IPS-18c (cell line): ENCODE data around the gene SMIM26.
"Not testable (repeated sequence)": the region's sequence is repeated elsewhere in the genome, so short reads cannot be mapped to it uniquely, and the experiment has no call there.

ENCODE experiments used
- H3K4me3 ChIP-seq: 2 replicates; pipeline ENCODE4 v1.7.0; 2013; ENCODE audit warnings: low read depth, mild to moderate bottlenecking, low read length, moderate library complexity; ENCODE audit not compliant: insufficient read depth
- H3K9me3 ChIP-seq: one replicate; pipeline ENCODE4 v1.6.1; 2013; ENCODE audit warnings: mild to moderate bottlenecking, low read length, moderate library complexity; ENCODE audit not compliant: control insufficient read depth, insufficient read depth

SMIM26 gene, protein sequence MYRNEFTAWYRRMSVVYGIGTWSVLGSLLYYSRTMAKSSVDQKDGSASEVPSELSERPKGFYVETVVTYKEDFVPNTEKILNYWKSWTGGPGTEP

DNA sequence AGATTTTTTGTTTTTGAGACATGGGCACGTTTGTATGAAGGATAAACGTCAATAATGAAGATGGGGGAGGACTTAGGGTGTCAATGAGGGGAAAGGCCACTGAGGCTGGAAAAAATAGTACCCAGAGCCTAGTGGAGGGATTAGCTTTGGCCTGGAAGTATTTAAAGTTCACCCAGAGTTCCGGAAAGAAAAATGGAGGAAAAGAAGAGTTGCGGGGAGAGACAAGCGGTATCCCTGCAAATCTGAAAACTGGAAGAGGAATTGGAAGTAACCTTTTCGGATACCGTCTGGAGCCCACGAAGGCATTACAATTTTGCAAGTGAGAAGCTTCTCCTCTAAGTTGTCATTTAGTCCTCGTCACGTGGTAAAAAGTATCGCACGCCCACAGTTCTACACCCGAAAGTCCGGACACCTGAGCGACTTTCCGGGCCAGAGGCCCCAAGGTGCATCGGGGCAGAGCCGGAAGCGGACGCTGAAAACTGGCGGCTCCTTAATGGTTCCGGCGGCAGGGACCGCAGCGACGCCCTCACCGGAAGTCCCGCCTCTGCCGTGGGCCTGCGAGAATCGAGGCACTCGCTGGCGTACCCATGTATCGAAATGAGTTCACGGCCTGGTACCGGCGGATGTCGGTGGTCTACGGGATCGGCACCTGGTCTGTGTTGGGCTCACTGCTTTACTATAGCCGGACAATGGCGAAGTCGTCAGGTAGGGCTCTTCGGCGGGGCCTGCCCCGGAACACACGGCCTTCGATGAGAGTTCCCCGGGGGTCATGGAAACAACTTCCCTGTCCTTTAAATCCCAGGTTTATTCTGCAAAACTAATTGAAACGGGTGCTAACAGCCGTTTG is at the start of gene SMIM26:
Gene SMIM26 (plus strand): TSS at position 541 of the 847 bp plus-strand sequence. CDS start 47 bp downstream, at position 588.
- peak within 1 kb of the TSS; percentile 90 for H3K4me3 ChIP-seq
- no peaks in the 10 kb centered on the region for H3K9me3 ChIP-seq

DNA sequence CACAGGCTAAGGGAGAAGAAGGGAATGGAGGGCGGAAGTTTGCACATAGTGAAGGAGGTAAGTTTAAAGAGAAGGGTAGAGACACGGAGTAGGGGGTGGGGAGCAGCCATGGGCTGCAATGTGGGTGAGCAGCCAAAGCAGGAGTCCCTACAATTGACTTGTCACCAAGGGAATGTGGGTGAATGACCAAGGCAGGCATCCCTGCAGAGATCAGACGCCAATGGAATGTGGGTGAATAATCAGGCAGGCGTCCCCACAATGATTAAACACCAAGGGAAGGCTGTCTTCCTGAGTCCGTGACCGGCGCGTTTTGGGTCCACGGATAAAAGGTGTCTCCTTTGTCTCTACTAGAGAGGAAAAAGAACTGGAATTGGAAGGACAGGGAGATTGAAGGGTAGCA is 45.2 kb upstream of the SMIM26 start:
- H3K4me3 ChIP-seq, H3K9me3 ChIP-seq: not testable (repeated sequence)

DNA sequence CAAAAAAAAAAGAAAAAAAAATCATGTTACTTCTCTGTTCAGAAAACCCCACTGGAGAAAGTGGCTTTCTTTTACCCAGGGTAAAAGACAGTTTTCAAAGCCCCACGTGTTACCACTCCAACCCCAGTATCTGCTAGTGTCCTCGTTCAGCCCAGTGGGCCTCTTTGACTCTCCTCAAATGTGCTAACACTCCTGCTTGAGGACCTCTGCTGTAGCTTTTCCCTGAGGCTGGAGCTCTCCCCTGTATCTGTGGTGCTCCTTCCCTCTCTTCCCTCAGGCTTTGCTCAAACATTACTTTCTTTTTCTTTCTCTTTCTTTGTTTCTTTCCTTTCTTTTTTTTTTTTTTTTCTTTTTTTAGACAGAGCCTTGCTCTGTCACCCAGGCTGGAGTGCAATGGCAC is 44.2 kb upstream of the SMIM26 start:
- no peaks in the 10 kb centered on the region for H3K9me3 ChIP-seq
- H3K4me3 ChIP-seq = no peak overlapping the region

DNA sequence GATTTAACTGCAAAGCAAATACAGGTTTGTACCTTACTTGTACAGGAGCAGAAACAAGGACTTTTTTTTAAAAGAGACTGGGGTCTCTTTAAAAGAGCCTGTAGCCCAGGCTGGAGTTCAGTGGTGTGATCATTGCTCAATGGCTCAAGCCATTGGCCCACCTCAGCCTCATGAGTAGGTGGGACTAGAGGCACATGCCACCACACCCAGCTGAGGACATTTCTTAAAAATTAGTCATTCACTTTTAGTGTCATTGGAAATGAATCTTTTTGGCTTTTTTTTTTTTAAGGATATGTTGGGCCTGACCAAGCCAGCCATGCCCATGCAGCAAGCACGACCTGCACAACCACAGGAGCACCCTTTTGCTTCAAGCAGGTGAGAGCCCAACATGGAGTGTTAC is 42.6 kb upstream of the SMIM26 start:
- no peak overlapping the region for H3K4me3 ChIP-seq

DNA sequence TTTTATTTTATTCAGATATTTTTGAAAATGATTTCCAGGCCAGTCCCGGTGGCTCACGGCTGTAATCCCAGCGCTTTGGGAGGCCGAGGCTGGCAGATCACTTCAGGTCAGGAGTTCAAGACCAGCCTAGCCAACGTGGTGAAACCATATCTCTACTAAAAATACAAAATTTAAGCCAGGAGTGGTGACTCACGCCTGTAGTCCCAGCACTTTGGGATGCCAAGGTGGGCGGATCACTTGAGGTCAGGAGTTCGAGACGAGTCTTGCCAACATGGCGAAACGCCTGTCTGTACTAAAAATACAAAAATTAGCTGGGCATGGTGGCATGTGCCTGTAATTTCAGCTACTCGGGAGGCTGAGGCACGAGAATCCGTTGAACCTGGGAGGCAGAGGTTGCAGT is 40.5 kb upstream of the SMIM26 start:
- H3K9me3 ChIP-seq, H3K4me3 ChIP-seq: not testable (repeated sequence)

More for the DNA sequence above, 42.6 kb upstream of the SMIM26 start:
- no peaks in the 10 kb centered on the region for H3K9me3 ChIP-seq

DNA sequence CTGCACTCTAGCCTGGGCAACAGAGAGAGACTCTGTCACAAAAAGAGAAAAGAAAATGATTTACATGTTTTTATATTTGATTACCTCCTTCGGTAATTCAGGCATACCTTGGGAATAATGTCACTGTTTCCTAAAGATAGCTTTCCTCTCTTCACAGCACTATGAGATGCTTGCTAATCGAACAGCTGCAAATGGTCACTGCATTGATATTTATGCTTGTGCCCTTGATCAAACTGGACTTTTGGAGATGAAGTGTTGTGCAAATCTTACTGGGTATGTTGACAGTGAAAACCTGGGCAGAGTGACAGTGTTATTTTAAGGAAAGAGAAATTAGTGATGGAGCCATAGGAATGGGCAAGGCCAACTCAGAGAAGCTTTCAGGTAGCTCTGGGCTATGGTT is 39.9 kb upstream of the SMIM26 start:
- H3K9me3 ChIP-seq = no peaks in the 10 kb centered on the region
- no peak overlapping the region for H3K4me3 ChIP-seq

DNA sequence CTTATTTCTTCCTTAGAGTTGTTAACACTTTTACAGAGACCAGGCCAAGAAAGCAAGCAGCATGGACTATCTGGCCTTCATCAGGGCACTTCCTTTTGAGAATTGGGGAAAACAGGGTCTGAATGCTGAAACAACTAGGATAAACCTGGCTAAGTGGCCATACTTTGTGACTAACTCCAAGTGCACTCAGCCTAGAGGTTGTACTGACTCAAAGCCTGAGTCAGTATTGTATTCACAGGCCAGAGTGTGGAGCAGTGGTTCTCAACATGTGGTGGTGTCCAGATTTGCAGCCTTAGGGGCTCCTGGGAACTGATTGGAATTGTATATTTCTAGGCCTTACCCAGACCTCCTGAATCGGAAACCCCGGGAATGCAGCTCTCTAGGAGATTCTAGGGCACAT is 39.4 kb upstream of the SMIM26 start:
- H3K9me3 ChIP-seq = no peaks in the 10 kb centered on the region

DNA sequence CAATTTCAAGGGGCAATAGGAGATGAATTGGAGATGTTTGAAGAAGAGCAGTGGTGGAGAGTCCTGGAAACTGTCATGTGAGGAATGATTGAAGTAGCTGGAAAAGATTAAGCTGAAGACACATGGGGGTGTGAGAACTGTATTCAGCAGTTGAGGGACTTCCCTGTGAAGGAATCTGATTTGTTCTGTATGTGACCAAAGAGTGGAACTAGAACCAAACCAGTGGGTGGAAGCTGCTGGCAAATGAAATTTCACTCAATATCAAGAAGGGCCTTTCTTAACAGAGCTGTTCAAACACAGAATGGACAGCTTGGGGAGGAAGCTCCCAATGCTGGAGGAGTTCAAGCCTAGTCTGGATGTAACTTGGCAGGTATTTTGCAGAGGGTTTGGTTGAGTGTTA is 38.2 kb upstream of the SMIM26 start:
- Histone ChIP-seq H3K4me3 (no peak overlapping the region), H3K9me3 (no peaks in the 10 kb centered on the region)

More for the DNA sequence above, 39.4 kb upstream of the SMIM26 start:
- H3K4me3 ChIP-seq = no peak overlapping the region

DNA sequence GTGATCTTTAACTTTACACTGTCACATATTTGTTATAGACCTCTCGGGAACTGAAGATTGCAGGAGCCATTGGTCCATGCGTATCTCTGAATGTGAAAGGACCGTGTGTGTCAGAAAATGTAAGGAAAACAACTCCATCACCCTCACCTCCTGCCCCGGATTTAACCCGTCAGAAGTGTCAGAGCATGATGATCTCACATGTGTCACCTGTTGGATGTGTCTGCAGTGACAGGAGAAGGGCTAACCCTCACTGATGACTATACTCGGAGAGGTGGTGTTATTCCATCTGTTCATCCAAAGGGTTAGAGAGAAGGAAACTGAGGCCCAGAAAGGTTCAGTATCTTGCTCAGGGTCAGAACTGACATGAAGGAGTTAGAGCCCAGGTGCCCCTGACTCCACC is 34.6 kb upstream of the SMIM26 start:
- Histone ChIP-seq H3K9me3 (no peaks in the 10 kb centered on the region), H3K4me3 (no peak overlapping the region)

DNA sequence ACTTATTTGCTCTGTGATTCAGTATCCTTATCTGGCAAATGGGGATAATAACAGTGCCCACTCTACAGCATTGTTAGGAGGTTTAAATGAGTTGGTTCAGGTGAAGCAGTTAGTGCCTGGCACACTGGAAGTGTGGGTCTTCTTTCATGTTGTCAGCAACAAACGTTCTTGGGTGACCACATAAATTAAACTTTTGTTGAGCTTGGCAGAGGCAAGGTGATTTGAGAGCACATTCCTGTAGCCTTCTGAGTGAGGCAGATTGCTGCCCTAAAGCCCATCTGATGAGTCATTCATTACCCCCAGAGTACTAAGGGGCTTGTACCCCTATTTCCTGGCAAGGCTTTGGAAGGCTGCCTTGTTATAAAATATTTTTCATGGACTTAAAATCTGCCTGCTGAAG is 33.7 kb upstream of the SMIM26 start:
- H3K4me3 ChIP-seq = no peak overlapping the region
- no peaks in the 10 kb centered on the region for H3K9me3 ChIP-seq

DNA sequence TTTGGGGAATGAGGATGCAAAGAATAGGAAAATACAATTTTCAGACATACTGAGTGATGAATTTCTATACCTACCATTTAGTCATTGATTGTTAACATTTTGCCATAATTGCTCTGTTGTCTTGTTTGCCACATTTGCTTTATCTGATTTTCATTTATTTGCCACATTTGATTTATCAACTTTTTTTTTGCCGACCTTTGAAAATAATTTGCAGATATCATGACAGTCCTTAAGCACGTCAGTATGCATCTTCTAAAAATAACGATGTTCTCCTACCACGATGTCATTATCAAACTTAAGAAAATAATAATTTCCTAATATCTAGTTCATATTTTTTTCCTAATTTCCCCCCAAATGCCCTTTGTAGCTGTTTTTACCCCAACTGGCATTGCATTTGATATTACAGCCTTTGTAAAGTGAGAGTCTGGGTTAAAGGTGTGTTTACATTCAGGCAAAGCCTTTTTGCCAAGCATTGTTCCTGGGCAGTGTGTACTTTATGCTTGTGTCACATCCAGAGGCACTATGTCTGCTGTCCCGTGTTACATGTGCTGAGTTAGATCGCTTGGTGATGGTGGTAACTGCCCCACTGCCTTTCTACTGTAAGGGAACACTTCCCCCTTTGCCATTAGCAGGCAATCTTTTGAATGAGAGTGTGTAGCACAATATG is 33.1 kb upstream of the SMIM26 start:
- Histone ChIP-seq H3K9me3 (no peaks in the 10 kb centered on the region), H3K4me3 (no peak overlapping the region)

DNA sequence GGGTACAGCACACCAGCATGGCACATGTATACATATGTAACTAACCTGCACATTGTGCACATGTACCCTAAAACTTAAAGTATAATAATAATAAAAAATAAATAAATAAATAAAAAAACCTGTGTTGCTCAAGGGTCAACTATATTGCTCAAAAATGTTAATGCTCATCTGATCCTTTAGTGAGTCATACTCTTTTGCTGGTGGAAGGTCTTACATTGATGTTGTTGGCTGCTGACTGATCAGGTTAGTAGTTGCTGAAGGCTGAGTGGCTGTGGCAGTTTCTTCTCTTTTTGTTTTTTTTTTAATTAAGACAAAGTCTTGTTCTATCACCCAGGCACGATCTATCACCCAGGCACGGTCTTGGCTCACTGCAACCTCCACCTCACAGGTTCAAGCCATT is 29.6 kb upstream of the SMIM26 start:
- Histone ChIP-seq H3K9me3 (no peaks in the 10 kb centered on the region), H3K4me3 (no peak overlapping the region)

DNA sequence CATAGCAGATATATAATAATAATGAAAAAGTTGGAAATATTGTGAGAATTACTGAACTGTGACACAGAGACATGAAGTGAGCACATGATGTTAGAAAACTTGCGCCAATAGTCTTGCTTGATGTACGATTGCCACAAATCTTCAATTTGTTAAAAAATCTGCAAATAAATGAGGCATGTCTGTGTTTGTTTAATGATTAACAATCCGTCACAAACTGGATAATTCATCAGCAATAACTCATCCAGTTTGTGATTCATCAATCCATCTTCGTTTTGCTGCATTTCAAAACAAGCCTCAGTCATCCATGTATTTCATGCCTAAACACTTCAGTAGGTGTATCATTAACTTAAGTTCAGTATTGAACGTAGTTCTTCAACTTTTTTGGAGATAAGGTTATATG is 25.5 kb upstream of the SMIM26 start:
- no peaks in the 10 kb centered on the region for H3K9me3 ChIP-seq
- H3K4me3 ChIP-seq = no peak overlapping the region

DNA sequence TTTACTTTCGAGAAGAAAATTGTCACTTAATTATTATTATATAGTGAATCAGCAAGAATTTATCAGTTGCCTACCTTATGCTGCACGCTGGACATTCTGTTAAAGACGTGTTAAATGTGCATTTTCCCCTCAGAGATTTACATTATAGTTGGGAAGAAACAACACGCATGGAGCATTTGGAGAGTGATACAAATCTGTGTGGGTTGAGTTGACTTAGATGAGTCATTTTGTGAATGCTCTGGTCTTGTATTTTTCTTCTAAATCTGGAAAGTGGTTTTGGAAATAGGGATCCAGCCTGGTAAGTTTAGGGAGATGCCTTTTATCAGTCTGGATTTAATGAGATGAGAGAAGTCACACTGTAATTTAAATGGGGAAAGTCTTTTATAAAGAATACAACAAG is 24.0 kb upstream of the SMIM26 start:
- Histone ChIP-seq H3K4me3 (no peak overlapping the region), H3K9me3 (no peaks in the 10 kb centered on the region)

DNA sequence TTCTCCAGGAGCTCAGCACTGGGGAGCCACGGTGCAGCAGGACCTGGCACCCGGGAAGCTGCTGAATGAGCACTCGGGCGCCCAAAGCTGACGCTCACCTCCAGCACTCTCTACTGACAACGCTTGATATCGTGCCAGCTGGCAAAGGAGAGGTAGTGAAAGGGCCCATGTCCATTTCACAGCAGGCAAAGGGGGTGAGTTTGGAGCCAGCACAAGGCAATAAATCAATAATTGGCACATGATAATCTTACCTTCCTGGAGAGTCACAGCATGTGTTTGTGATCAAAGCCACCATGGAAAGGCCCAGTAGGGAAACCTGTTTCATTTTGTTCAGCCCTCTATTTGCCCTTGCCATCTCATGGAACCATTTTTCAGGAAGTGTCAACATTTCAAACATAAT is 23.3 kb upstream of the SMIM26 start:
- Histone ChIP-seq H3K9me3 (no peaks in the 10 kb centered on the region), H3K4me3 (no peak overlapping the region)

DNA sequence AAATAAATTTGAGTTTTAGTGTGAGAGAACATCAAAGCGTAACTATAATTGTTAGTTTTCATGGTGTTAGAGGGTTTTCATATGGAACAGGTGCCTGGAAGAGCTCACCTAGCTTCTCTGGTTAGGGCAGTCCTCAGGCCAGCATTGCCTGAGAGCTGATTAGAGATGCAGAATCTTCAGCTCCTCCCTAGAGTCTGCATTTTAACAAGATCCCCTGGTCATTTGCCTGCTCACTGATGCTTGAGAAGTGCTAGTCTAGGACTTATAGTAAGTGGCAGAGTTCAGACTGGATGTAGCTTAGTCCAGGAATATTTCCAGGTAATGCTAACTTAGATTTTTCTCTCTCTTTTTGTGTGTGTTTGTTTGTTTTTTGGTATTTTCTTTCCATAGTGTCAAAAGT is 21.7 kb upstream of the SMIM26 start:
- H3K4me3 ChIP-seq = no peak overlapping the region
- H3K9me3 ChIP-seq = no peaks in the 10 kb centered on the region

DNA sequence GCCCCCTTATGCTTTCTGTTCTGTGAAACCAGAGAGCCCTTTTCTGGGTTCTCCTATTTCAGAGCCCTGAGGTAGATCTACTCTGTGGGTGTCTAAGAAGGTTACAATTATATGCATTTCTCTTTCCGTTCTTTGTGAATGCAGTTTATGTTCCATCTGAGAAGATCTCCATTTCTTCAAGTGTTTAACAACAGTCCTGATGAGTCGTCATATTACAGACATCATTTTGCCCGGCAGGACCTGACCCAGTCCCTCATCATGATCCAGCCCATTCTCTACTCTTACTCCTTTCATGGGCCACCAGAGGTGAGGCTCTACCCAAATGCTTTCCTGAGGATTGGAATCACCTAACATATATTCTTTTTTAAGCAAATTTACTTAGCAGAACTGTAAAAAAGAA is 18.8 kb upstream of the SMIM26 start:
- H3K9me3 ChIP-seq = no peaks in the 10 kb centered on the region
- H3K4me3 ChIP-seq = no peak overlapping the region

DNA sequence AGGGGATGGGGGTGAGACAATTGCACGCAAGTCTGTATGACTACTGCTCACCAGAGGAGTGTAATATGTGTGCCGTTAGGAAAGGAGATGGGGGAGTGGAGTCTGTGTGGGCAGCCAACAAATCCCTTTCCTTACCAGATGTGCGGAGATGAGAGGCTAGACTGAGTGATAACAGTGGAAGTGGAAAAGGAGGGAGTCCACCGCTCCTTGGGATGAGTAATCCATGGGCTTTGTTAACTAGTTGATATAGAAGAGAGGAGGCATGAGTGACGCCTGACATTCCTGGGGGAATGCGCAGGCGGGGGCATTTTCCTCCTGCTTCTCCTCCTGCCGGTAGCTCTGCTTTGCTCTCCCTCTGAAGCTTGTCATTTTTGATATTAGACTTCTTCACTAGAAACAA is 13.5 kb upstream of the SMIM26 start:
- H3K4me3 ChIP-seq = no peak overlapping the region

More for the DNA sequence above, 13.5 kb upstream of the SMIM26 start:
- H3K9me3 ChIP-seq = no peaks in the 10 kb centered on the region
